Measurements from ENCODE around the gene DTNBP1. TPM values are rescaled to one million over a fixed set of nuclear protein-coding genes. Genes with fewer than 3 reads are reported as not detected.
A peak's percentile ranks its signal among the peaks of the same experiment; 100 is the strongest.

DTNBP1 gene
- total and polyA plus RNA-seq, 2 of the 13 experiments (the other 11 are each of a cell fraction or from before 2014, with no cell fraction given), result 6.6 to 19.1 TPM

GRCh38 chr6:15491255-15491985 lies 171.4 kb downstream of the DTNBP1 start (continued):
- TF ChIP-seq ZNF564 (CRISPR knock-in tag; IDR thresholded peaks at IDR 0.05) (no peak), ZBTB7A (CRISPR knock-in tag; IDR thresholded peaks at IDR 0.05) (no peak), ZNF660 (CRISPR knock-in tag; IDR thresholded peaks at IDR 0.05; ENCODE audit: borderline replicate concordance, low read depth) (no peak), ZNF652 (CRISPR knock-in tag; IDR thresholded peaks at IDR 0.05; ENCODE audit: borderline replicate concordance, low read depth) (no peak), KLF15 (CRISPR knock-in tag; IDR thresholded peaks at IDR 0.05; ENCODE audit: borderline replicate concordance) (no peak), CREM (IDR thresholded peaks at IDR 0.05) (peak; percentile 31; the same call in 1 of the 2 replicates), CREM (CRISPR knock-in tag; IDR thresholded peaks at IDR 0.05) (no peak), ZNF501 (CRISPR knock-in tag; IDR thresholded peaks at IDR 0.05) (no peak), ZBTB38 (CRISPR knock-in tag; IDR thresholded peaks at IDR 0.05) (no peak), CENPX (CRISPR knock-in tag; IDR thresholded peaks at IDR 0.05) (no peak), TIGD3 (CRISPR knock-in tag; IDR thresholded peaks at IDR 0.05; ENCODE audit: borderline replicate concordance) (no peak), RBFOX2 (IDR thresholded peaks at IDR 0.05; ENCODE audit: low read depth, low read length) (no peak), MED13 (CRISPR knock-in tag; IDR thresholded peaks at IDR 0.05) (no peak), SMAD1 (CRISPR knock-in tag; IDR thresholded peaks at IDR 0.05; ENCODE audit: borderline replicate concordance, low read depth) (no peak), ZXDC (CRISPR knock-in tag; IDR thresholded peaks at IDR 0.05) (no peak), HNRNPK (IDR thresholded peaks at IDR 0.05; ENCODE audit: low read depth, low read length, poor library complexity, severe bottlenecking) (no peak), YY1 (IDR thresholded peaks at IDR 0.05; ENCODE audit: insufficient read depth, insufficient replicate concordance, low read depth, low read length) (peak; percentile 16), ZC3H13 (CRISPR knock-in tag; IDR thresholded peaks at IDR 0.05) (no peak)
- TF ChIP-seq, protein P1, sequence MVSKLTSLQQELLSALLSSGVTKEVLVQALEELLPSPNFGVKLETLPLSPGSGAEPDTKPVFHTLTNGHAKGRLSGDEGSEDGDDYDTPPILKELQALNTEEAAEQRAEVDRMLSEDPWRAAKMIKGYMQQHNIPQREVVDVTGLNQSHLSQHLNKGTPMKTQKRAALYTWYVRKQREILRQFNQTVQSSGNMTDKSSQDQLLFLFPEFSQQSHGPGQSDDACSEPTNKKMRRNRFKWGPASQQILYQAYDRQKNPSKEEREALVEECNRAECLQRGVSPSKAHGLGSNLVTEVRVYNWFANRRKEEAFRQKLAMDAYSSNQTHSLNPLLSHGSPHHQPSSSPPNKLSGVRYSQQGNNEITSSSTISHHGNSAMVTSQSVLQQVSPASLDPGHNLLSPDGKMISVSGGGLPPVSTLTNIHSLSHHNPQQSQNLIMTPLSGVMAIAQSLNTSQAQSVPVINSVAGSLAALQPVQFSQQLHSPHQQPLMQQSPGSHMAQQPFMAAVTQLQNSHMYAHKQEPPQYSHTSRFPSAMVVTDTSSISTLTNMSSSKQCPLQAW (CRISPR knock-in tag; IDR thresholded peaks at IDR 0.05), result 0 out of 2 replicates have a peak, but pooled peaks have one; percentile 26
- TF ChIP-seq, protein P2, sequence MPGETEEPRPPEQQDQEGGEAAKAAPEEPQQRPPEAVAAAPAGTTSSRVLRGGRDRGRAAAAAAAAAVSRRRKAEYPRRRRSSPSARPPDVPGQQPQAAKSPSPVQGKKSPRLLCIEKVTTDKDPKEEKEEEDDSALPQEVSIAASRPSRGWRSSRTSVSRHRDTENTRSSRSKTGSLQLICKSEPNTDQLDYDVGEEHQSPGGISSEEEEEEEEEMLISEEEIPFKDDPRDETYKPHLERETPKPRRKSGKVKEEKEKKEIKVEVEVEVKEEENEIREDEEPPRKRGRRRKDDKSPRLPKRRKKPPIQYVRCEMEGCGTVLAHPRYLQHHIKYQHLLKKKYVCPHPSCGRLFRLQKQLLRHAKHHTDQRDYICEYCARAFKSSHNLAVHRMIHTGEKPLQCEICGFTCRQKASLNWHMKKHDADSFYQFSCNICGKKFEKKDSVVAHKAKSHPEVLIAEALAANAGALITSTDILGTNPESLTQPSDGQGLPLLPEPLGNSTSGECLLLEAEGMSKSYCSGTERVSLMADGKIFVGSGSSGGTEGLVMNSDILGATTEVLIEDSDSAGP (CRISPR knock-in tag; IDR thresholded peaks at IDR 0.05; ENCODE audit: borderline replicate concordance), result no peak

Data from HepG2 (cell line).